ENCODE measurements around the gene PDE4DIP. TPM values are rescaled to one million over a fixed set of nuclear protein-coding genes. Genes with fewer than 3 reads are reported as not detected.
"Not testable (repeated sequence)": the region's sequence is repeated elsewhere in the genome, so short reads cannot be mapped to it uniquely, and the experiment has no call there.

The PDE4DIP gene
- total RNA-seq, 1 donor from 2014 or later: 605 TPM

DNA sequence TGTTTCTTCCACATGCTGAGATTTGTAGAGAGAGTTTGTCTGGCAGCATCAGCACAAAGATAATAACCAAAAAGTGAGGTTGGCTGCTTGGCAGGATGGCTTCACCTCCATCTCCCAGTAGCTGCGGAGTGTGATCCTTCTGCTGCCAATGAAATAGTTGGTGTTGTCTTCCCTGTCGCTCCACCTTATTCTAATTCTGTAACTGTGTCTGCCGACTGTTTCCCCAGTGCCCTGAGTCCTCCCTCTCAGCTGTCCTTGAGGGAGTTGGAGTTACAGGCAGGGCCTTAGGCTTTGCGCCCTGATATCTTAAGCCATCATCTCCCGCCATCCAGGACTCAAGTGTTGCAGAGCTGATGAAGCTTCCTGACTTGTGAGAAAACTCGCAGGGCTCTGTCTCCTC lies 153.2 kb downstream of the PDE4DIP start:
- not testable (repeated sequence) for H3K27ac ChIP-seq (ENCODE audit: low read depth, low read length); H3K4me1 ChIP-seq (ENCODE audit: control insufficient read depth in 3 of 3, insufficient read depth in 3 of 3, low read length in 3 of 3); H3K9ac ChIP-seq (ENCODE audit: low read depth in 1 of 3, low read length in 3 of 3); H3K4me3 ChIP-seq (ENCODE audit: low read length in 3 of 3); H3K27me3 ChIP-seq (ENCODE audit: control insufficient read depth in 3 of 3, insufficient read depth in 3 of 3, low read length in 3 of 3); H3K36me3 ChIP-seq (ENCODE audit: control insufficient read depth in 3 of 3, insufficient read depth in 3 of 3, low read length in 3 of 3); H3K9me3 ChIP-seq (ENCODE audit: control insufficient read depth in 3 of 3, low read length in 3 of 3)

DNA sequence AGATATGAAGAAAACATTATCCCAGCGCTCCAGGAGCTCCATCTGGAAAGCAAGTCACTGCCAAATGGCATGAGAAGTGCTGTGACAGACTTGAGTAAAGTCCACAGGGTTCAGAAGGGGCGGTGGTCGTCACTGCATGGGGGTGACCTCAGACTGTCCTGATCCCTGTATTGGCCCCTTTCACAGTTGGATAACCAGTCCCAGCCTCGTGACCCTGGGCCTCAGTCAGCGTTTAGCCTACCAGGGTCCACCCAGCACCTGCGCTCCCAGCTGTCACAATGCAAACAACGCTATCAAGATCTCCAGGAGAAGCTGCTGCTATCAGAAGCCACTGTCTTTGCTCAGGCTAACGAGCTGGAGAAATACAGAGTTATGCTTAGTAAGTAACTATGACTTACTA lies 158.4 kb downstream of the PDE4DIP start:
- not testable (repeated sequence) for H3K36me3 ChIP-seq (ENCODE audit: control insufficient read depth in 3 of 3, insufficient read depth in 3 of 3, low read length in 3 of 3); H3K27me3 ChIP-seq (ENCODE audit: control insufficient read depth in 3 of 3, insufficient read depth in 3 of 3, low read length in 3 of 3); H3K27ac ChIP-seq (ENCODE audit: low read depth, low read length); H3K9me3 ChIP-seq (ENCODE audit: control insufficient read depth in 3 of 3, low read length in 3 of 3); H3K4me1 ChIP-seq (ENCODE audit: control insufficient read depth in 3 of 3, insufficient read depth in 3 of 3, low read length in 3 of 3); H3K9ac ChIP-seq (ENCODE audit: low read depth in 1 of 3, low read length in 3 of 3); H3K4me3 ChIP-seq (ENCODE audit: low read length in 3 of 3)

DNA sequence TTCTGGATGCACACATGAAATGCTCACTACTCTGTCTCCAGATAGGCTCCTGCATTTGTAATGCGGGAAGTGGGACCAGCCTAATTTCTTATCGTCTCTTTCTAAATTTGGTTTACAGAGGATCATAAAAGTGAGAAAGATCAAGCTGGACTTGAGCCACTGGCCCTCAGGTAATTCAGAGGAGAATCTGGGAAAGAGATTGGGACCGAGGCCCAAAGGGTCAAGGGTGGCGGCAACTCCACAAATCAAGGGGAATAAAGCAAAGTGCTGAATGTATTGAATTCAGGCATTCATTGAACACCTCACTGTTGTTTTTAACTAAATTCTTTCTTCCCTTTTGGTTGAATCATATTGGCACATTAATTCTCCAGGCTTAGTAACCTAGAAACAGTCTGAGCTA lies 164.1 kb downstream of the PDE4DIP start:
- H3K27ac ChIP-seq (ENCODE audit: low read depth, low read length); H3K27me3 ChIP-seq (ENCODE audit: control insufficient read depth in 3 of 3, insufficient read depth in 3 of 3, low read length in 3 of 3); H3K4me1 ChIP-seq (ENCODE audit: control insufficient read depth in 3 of 3, insufficient read depth in 3 of 3, low read length in 3 of 3); H3K9me3 ChIP-seq (ENCODE audit: control insufficient read depth in 3 of 3, low read length in 3 of 3); H3K4me3 ChIP-seq (ENCODE audit: low read length in 3 of 3); H3K9ac ChIP-seq (ENCODE audit: low read depth in 1 of 3, low read length in 3 of 3): not testable (repeated sequence)
- peaks cover 8 to 16% (median 10%) of the 10 kb centered on the region in 3 donors for H3K36me3 ChIP-seq (ENCODE audit: control insufficient read depth in 3 of 3, insufficient read depth in 3 of 3, low read length in 3 of 3)

DNA sequence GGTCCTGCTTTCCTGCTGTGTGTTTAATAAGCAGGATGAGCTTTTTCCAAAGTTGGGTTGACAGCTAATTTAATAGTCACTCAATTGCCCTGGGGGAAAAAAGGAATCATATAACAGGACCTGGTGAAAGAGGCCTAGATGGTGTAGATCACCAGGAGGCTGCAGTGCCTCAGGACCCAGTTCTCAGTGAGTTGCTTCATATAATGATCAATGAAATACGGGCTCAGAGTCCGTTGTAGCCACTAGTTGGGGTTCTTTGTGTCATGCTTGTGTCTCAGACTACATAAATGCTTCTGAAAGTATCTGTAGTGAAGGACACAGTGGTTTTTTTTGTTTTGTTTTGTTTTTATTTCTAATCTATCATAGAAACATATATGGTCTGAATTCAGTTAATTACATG lies 164.5 kb downstream of the PDE4DIP start:
- not testable (repeated sequence) for H3K9me3 ChIP-seq (ENCODE audit: control insufficient read depth in 3 of 3, low read length in 3 of 3); H3K27ac ChIP-seq (ENCODE audit: low read depth, low read length); H3K27me3 ChIP-seq (ENCODE audit: control insufficient read depth in 3 of 3, insufficient read depth in 3 of 3, low read length in 3 of 3); H3K9ac ChIP-seq (ENCODE audit: low read depth in 1 of 3, low read length in 3 of 3); H3K4me1 ChIP-seq (ENCODE audit: control insufficient read depth in 3 of 3, insufficient read depth in 3 of 3, low read length in 3 of 3); H3K4me3 ChIP-seq (ENCODE audit: low read length in 3 of 3)
- peaks cover 8 to 16% (median 10%) of the 10 kb centered on the region in 3 donors for H3K36me3 ChIP-seq (ENCODE audit: control insufficient read depth in 3 of 3, insufficient read depth in 3 of 3, low read length in 3 of 3)

DNA sequence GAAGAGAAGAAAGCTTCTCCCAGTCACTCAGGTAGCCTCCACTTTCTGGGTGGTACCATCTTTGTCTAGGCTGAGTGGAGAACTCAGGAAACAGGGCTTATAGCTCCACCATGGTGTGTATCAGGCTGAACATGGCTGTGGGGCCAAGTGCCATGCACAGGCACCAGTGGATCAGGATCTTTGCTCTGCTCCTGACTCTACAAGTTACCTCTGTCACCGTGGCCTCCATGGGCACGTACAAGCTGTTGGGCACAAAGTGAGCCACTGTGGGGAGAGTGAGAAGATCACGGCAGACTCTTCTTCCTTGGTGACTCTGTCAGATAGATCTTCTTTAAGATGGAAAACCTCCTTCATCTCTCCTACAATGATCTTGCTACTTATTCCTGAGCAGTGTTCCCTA lies 165.5 kb downstream of the PDE4DIP start:
- H3K27ac ChIP-seq (ENCODE audit: low read depth, low read length); H3K27me3 ChIP-seq (ENCODE audit: control insufficient read depth in 3 of 3, insufficient read depth in 3 of 3, low read length in 3 of 3); H3K4me3 ChIP-seq (ENCODE audit: low read length in 3 of 3); H3K4me1 ChIP-seq (ENCODE audit: control insufficient read depth in 3 of 3, insufficient read depth in 3 of 3, low read length in 3 of 3); H3K9ac ChIP-seq (ENCODE audit: low read depth in 1 of 3, low read length in 3 of 3); H3K9me3 ChIP-seq (ENCODE audit: control insufficient read depth in 3 of 3, low read length in 3 of 3): not testable (repeated sequence)
- H3K36me3 ChIP-seq (ENCODE audit: control insufficient read depth in 3 of 3, insufficient read depth in 3 of 3, low read length in 3 of 3): peaks cover 8 to 16% (median 10%) of the 10 kb centered on the region in 3 donors

DNA sequence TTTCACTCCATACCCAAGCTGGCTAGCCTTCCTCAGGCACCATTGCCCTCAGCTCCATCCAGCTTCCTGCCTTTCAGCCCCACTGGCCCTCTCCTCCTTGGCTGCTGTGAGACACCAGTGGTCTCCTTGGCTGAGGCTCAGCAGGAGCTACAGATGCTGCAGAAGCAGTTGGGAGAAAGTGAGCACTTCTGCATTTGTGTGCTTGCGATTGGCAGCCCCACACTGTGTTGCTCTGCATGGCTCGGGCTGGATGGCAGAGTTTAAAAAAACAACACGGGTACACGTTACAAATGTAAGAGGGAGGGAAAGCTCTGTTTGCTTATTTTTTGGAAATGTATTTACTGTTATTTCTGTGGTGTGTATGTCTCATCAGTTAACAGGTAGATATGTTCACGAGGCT lies 168.4 kb downstream of the PDE4DIP start:
- not testable (repeated sequence) for H3K4me1 ChIP-seq (ENCODE audit: control insufficient read depth in 3 of 3, insufficient read depth in 3 of 3, low read length in 3 of 3); H3K27ac ChIP-seq (ENCODE audit: low read depth, low read length); H3K4me3 ChIP-seq (ENCODE audit: low read length in 3 of 3); H3K27me3 ChIP-seq (ENCODE audit: control insufficient read depth in 3 of 3, insufficient read depth in 3 of 3, low read length in 3 of 3); H3K9me3 ChIP-seq (ENCODE audit: control insufficient read depth in 3 of 3, low read length in 3 of 3); H3K9ac ChIP-seq (ENCODE audit: low read depth in 1 of 3, low read length in 3 of 3)
- H3K36me3 ChIP-seq (ENCODE audit: control insufficient read depth in 3 of 3, insufficient read depth in 3 of 3, low read length in 3 of 3): peaks cover 9 to 13% (median 10%) of the 10 kb centered on the region in 3 donors

DNA sequence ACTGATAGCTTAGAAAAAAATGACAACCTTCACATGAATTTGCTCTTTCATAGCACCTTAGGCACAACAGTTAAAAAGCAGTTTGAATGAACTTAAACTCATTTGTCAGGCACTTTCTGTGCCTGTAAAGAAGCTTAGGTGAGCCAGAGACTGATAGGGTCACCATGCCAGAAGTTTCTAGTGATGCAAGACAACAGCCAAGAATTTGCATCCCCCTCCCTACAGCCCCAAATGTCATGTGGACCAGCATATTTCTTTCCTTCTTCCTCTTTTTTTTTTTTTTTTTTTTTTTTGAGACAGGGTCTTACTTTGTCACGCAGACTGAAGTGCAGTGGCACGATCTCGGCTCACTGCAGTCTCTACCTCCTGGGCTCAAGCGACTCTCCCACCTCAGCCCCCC lies 169.3 kb downstream of the PDE4DIP start:
- not testable (repeated sequence) for H3K4me3 ChIP-seq (ENCODE audit: low read length in 3 of 3); H3K9ac ChIP-seq (ENCODE audit: low read depth in 1 of 3, low read length in 3 of 3); H3K4me1 ChIP-seq (ENCODE audit: control insufficient read depth in 3 of 3, insufficient read depth in 3 of 3, low read length in 3 of 3); H3K9me3 ChIP-seq (ENCODE audit: control insufficient read depth in 3 of 3, low read length in 3 of 3); H3K27ac ChIP-seq (ENCODE audit: low read depth, low read length); H3K27me3 ChIP-seq (ENCODE audit: control insufficient read depth in 3 of 3, insufficient read depth in 3 of 3, low read length in 3 of 3)
- H3K36me3 ChIP-seq (ENCODE audit: control insufficient read depth in 3 of 3, insufficient read depth in 3 of 3, low read length in 3 of 3): peaks cover 9 to 13% (median 10%) of the 10 kb centered on the region in 3 donors

DNA sequence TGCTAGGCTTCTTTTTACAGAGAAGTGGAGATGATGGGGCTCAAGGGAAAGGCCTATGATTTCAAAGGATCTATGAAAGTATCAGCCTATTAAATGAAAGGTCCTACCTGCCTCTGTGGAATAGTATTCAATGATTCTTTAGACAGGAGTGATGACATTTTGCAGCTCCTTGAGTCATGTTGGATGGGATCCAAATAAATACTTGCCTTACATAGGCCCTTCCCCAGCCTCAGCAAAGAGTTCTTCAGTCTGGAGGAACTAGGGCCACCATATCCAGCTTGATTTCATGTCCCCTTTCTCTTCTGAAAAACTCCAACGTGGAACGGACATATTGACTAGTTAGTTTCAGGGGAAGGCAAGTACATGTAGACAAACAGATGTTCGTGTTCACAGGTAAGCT lies 171.3 kb downstream of the PDE4DIP start:
- not testable (repeated sequence) for H3K4me3 ChIP-seq (ENCODE audit: low read length in 3 of 3); H3K27me3 ChIP-seq (ENCODE audit: control insufficient read depth in 3 of 3, insufficient read depth in 3 of 3, low read length in 3 of 3); H3K4me1 ChIP-seq (ENCODE audit: control insufficient read depth in 3 of 3, insufficient read depth in 3 of 3, low read length in 3 of 3); H3K27ac ChIP-seq (ENCODE audit: low read depth, low read length); H3K9me3 ChIP-seq (ENCODE audit: control insufficient read depth in 3 of 3, low read length in 3 of 3); H3K9ac ChIP-seq (ENCODE audit: low read depth in 1 of 3, low read length in 3 of 3); H3K36me3 ChIP-seq (ENCODE audit: control insufficient read depth in 3 of 3, insufficient read depth in 3 of 3, low read length in 3 of 3)

DNA sequence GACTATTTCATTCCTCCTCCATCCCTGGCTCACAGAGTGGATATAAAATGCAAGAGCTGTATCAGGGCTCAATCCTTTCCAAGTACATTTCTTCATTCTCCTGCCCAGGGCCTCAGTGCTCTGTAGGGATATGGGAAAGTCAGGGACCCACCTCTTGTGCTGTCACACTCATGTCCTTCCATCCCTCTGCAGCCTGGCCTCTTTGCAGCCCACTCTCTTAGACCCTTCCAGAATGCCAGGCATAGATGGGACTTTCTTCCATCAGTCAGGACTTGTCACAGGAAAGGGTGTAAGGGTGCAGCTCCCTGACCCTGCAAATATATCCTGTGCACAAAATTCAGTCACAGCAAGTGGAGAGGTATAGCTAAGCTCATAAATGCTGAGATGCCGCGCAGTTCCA lies 172.4 kb downstream of the PDE4DIP start:
- H3K4me3 ChIP-seq (ENCODE audit: low read length in 3 of 3); H3K27ac ChIP-seq (ENCODE audit: low read depth, low read length); H3K9ac ChIP-seq (ENCODE audit: low read depth in 1 of 3, low read length in 3 of 3); H3K27me3 ChIP-seq (ENCODE audit: control insufficient read depth in 3 of 3, insufficient read depth in 3 of 3, low read length in 3 of 3); H3K36me3 ChIP-seq (ENCODE audit: control insufficient read depth in 3 of 3, insufficient read depth in 3 of 3, low read length in 3 of 3); H3K4me1 ChIP-seq (ENCODE audit: control insufficient read depth in 3 of 3, insufficient read depth in 3 of 3, low read length in 3 of 3); H3K9me3 ChIP-seq (ENCODE audit: control insufficient read depth in 3 of 3, low read length in 3 of 3): not testable (repeated sequence)

DNA sequence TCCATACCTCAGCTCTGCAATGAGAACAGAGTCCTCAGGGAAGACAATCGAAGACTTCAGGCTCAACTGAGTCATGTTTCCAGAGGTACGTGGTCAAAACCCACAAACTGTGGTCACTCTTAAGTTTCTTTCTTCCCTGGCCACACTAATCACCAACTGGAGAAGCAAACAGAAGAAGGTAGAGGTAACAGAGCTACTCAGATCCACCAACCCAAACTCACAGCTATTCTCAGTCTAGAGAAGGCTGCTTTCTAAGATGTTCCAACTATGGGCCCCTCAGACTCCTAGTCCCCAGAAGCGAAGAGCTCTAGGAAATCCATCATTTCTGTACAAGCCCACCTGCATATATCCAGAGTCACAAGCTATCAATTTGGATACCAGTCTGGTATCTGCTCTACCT lies 174.3 kb downstream of the PDE4DIP start:
- not testable (repeated sequence) for H3K27ac ChIP-seq (ENCODE audit: low read depth, low read length); H3K36me3 ChIP-seq (ENCODE audit: control insufficient read depth in 3 of 3, insufficient read depth in 3 of 3, low read length in 3 of 3); H3K9me3 ChIP-seq (ENCODE audit: control insufficient read depth in 3 of 3, low read length in 3 of 3); H3K27me3 ChIP-seq (ENCODE audit: control insufficient read depth in 3 of 3, insufficient read depth in 3 of 3, low read length in 3 of 3); H3K4me1 ChIP-seq (ENCODE audit: control insufficient read depth in 3 of 3, insufficient read depth in 3 of 3, low read length in 3 of 3); H3K9ac ChIP-seq (ENCODE audit: low read depth in 1 of 3, low read length in 3 of 3); H3K4me3 ChIP-seq (ENCODE audit: low read length in 3 of 3)

DNA sequence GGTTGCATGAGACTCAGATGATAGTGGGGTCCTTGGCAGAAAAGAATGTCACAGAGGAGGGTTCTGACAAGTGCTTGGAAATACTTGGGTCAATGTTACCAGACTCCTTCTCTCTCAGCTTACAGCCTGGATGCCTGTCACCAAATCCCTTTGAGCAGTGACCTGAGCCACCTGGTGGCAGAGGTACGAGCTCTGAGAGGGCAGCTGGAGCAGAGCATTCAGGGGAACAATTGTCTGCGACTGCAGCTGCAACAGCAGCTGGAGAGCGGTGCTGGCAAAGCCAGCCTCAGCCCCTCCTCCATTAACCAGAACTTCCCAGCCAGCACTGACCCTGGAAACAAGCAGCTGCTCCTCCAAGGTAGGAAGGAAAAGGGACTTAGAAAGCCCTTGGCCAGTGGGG lies 180.1 kb downstream of the PDE4DIP start:
- not testable (repeated sequence) for H3K4me3 ChIP-seq (ENCODE audit: low read length in 3 of 3); H3K9ac ChIP-seq (ENCODE audit: low read depth in 1 of 3, low read length in 3 of 3); H3K4me1 ChIP-seq (ENCODE audit: control insufficient read depth in 3 of 3, insufficient read depth in 3 of 3, low read length in 3 of 3); H3K9me3 ChIP-seq (ENCODE audit: control insufficient read depth in 3 of 3, low read length in 3 of 3); H3K27ac ChIP-seq (ENCODE audit: low read depth, low read length); H3K36me3 ChIP-seq (ENCODE audit: control insufficient read depth in 3 of 3, insufficient read depth in 3 of 3, low read length in 3 of 3); H3K27me3 ChIP-seq (ENCODE audit: control insufficient read depth in 3 of 3, insufficient read depth in 3 of 3, low read length in 3 of 3)
